ENCODE data around the gene ZDBF2.
"Not testable (repeated sequence)": the region's sequence is repeated elsewhere in the genome, so short reads cannot be mapped to it uniquely, and the experiment has no call there.

The ZDBF2 gene

DNA sequence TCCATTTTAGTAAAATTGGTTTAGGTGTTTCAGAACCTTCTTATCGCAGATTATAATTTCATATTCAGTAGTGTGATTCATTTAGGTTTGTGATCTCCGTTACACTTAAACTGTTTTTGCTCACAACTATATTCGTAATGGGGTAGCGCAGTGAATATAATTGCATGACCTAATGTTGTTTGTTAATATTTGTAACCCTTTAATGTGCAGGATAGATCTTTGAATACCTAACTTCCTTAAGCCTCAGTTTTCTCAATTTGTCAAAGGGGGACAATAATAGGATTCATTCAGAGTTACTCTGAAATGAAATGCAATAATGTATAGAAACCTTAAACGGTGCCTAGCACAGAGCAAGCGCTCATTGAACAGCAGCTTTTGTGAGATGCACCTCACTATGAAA is 558 bp upstream of the ZDBF2 start:
- peak overlapping the region; percentile 96 for H3K9ac ChIP-seq (ENCODE audit: low read depth, low read length)
- H3K9me3 ChIP-seq (ENCODE audit: control insufficient read depth, insufficient read depth, low read length), result no peaks in the 10 kb centered on the region
- H3K4me1 ChIP-seq (ENCODE audit: insufficient read depth, low read length), result peaks cover 18% of the 10 kb centered on the region
- H3K36me3 ChIP-seq (ENCODE audit: insufficient read depth, low read length), result no peaks in the 10 kb centered on the region

DNA sequence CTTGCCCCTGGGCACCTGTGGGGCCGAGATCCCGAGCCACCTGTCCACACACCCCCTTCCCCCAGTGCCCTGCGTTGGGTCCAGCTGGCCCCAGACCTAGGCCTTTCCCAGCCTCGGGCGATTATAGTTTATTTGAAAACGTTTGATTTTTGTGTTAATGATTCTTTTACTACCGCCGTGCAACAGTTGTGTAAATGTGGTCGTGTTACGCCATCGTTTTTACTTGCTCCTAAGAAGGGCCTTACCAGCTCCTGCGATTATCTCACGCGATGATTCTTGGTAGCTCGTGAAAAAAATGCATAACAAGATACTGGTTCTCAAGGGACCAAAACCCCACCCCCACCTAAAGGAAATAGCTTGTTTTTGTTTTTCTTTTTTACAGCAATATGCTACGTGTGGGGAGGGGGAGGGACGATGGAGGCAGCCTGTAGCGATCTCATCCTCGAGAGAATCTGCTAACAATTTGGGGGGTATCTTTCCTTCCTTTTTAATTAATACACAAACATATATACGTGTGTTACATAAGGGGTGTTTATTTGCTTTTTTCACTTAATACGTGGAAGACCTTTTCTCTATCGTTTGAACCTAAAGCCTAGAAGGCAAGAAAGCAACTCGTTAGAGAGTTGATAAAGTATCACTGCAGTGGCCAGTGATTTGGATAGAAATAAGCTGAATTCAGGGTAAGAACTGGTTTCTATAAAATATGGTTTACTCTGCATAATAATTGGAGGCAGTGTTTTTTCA is 1.0 kb downstream of the ZDBF2 start:
- peak overlapping the region; percentile 96 for H3K9ac ChIP-seq (ENCODE audit: low read depth, low read length)
- H3K36me3 ChIP-seq (ENCODE audit: insufficient read depth, low read length), result no peaks in the 10 kb centered on the region
- no peaks in the 10 kb centered on the region for H3K9me3 ChIP-seq (ENCODE audit: control insufficient read depth, insufficient read depth, low read length)
- peaks cover 20% of the 10 kb centered on the region for H3K4me1 ChIP-seq (ENCODE audit: insufficient read depth, low read length)

DNA sequence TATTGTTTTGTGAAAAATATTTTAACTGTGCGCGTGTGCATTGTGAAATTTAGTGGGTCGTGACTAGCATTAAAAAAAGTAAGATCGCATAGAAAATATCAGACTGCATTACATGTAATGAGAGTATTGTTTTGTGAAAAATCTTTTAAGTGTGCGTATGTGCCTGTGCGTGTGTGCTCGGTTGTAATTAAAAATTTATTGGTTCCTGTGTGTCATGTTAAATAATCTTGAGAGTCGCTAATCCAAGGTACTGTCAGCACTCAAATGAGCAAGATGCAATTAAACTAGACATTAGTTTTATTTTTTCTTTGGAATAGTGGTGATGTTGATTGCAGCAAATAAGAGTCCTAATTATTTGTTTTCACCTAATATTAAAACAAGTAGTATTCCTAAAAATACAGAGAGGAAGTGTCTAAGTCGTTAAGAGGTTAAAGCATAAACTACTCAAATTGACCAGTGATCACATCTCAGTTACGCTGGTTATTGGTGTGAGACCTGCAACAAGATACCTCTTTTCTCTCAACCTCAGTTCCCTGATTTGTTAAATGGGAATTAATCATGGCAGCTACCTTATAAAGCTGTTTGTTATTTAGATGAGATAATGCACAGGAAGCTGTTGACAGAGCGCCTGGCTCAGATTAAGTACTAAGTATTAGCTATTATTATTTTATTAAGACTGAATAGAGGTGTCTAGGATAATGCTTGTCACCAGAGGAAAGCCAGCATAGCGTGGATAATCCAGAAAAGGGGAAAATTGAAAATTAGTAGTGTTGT is 1.9 kb downstream of the ZDBF2 start:
- no peaks in the 10 kb centered on the region for H3K9me3 ChIP-seq (ENCODE audit: control insufficient read depth, insufficient read depth, low read length)
- H3K36me3 ChIP-seq (ENCODE audit: insufficient read depth, low read length), result no peaks in the 10 kb centered on the region
- peak overlapping the region; percentile 96 for H3K9ac ChIP-seq (ENCODE audit: low read depth, low read length)
- peaks cover 20% of the 10 kb centered on the region for H3K4me1 ChIP-seq (ENCODE audit: insufficient read depth, low read length)

DNA sequence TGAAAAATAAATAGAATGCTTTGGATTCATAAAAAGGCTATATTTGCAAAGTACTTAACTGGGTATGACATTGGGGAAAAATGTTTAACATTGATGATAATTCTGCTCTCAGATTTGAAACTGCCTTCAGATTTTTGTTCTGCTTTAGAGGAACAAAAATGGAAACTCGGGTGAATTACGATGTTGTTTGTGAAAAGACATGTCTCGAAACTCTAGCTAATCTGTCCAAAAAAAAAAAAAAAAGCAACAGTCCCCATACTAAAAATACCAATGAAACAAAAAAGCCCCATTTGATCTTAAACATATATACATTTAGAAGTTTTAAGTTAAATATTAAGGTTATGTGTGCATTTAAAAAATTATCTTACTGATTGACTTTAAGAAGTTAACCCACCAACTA is 3.0 kb downstream of the ZDBF2 start:
- no peak overlapping the region for H3K9ac ChIP-seq (ENCODE audit: low read depth, low read length)
- H3K36me3 ChIP-seq (ENCODE audit: insufficient read depth, low read length), result no peaks in the 10 kb centered on the region
- H3K4me1 ChIP-seq (ENCODE audit: insufficient read depth, low read length), result peaks cover 20% of the 10 kb centered on the region
- H3K9me3 ChIP-seq (ENCODE audit: control insufficient read depth, insufficient read depth, low read length), result no peaks in the 10 kb centered on the region

DNA sequence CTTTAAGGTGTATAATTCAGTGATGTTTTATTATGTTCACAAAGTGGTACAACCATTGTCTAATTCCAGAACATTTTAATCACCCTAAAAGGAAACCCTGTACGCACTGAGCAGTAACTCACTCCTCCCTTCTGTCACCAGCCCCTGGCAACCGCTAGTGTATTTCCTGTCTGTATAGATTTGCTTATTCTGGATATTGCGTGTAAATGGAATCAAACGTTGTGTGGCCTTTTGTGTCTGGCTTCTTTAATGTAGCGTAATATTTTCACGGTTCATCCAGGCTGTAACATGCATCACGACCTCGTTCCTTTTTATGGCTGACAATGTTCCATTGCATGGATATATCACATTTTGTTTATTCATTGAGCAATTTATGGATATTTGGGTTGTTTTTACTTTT is 8.3 kb downstream of the ZDBF2 start:
- Histone ChIP-seq H3K36me3 (ENCODE audit: insufficient read depth, low read length) (peaks cover 5% of the 10 kb centered on the region; the same call in 1 of the 2 replicates), H3K9me3 (ENCODE audit: control insufficient read depth, insufficient read depth, low read length) (peaks cover 5% of the 10 kb centered on the region; the same call in 1 of the 2 replicates), H3K4me1 (ENCODE audit: insufficient read depth, low read length) (peaks cover 8% of the 10 kb centered on the region; the same call in 1 of the 2 replicates), H3K9ac (ENCODE audit: low read depth, low read length) (no peak overlapping the region)

DNA sequence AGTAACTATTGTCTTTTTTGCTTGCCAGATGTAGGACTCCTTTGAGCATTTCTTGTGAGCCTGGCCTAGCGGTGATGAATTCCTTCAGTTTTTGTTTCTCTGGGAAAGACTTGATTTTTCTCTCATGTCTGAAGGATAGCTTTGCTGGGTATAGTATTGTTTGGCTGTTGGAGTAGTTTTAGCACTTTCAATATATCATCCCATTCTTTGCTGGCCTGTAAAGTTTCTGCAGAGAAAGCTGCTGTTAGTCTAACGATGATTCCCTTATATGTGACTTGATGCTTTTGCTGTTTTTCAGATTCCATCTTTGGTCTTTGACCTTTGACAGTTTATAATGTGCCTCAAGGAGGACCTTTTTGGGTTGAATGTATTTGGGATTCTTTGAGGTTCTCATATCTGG is 12.7 kb downstream of the ZDBF2 start:
- Histone ChIP-seq H3K9ac (ENCODE audit: low read depth, low read length) (no peak overlapping the region), H3K4me1 (ENCODE audit: insufficient read depth, low read length) (no peaks in the 10 kb centered on the region)

DNA sequence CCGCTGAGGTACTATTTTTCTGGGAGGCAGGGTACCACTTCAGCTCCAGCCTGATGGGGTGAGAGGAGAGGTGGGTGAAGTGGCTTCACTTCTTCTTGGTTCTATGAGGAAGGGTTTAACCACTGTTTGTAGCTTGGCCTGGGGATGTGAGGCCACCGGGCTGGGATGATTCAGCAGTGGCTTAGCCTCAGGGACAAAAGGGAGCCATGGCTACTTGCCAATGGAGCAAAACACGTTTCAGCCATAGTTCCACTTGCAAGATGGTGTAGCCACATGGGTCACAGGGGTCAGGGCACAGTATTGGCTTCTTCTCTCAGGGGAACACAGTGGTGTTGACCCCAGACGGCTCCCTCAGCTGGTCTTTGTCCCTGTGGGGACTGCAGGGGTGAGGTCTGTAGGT is 14.9 kb downstream of the ZDBF2 start:
- H3K36me3 ChIP-seq (ENCODE audit: insufficient read depth, low read length), result peaks cover 5% of the 10 kb centered on the region; the same call in 1 of the 2 replicates
- peaks cover 7% of the 10 kb centered on the region; the same call in 1 of the 2 replicates for H3K9me3 ChIP-seq (ENCODE audit: control insufficient read depth, insufficient read depth, low read length)
- no peaks in the 10 kb centered on the region for H3K4me1 ChIP-seq (ENCODE audit: insufficient read depth, low read length)
- H3K9ac ChIP-seq (ENCODE audit: low read depth, low read length), result no peak overlapping the region

More for the DNA sequence above, 12.7 kb downstream of the ZDBF2 start:
- Histone ChIP-seq H3K36me3 (ENCODE audit: insufficient read depth, low read length) (peaks cover 5% of the 10 kb centered on the region; the same call in 1 of the 2 replicates), H3K9me3 (ENCODE audit: control insufficient read depth, insufficient read depth, low read length) (peaks cover 7% of the 10 kb centered on the region; the same call in 1 of the 2 replicates)

DNA sequence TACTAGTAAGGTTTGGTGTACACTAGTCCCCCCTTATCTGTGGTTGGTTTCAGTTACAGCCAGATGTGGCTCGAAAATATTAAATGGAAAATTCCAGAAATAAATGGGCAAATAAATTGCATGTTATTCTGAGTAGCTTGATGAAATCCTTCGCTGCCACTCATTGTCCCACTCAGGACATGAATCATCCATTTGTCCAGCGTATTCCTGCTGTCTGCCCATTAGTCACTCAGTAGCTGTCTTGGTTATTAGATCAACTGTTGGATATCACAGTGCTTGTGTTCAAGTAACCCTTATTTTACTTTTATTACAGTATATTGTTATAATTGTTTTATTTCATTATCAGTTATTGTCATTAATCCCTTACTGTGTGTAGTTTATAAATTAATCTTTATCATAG is 21.7 kb downstream of the ZDBF2 start:
- Histone ChIP-seq H3K9ac (ENCODE audit: low read depth, low read length) (no peak overlapping the region), H3K4me1 (ENCODE audit: insufficient read depth, low read length) (no peaks in the 10 kb centered on the region), H3K36me3 (ENCODE audit: insufficient read depth, low read length) (no peaks in the 10 kb centered on the region), H3K9me3 (ENCODE audit: control insufficient read depth, insufficient read depth, low read length) (no peaks in the 10 kb centered on the region)

DNA sequence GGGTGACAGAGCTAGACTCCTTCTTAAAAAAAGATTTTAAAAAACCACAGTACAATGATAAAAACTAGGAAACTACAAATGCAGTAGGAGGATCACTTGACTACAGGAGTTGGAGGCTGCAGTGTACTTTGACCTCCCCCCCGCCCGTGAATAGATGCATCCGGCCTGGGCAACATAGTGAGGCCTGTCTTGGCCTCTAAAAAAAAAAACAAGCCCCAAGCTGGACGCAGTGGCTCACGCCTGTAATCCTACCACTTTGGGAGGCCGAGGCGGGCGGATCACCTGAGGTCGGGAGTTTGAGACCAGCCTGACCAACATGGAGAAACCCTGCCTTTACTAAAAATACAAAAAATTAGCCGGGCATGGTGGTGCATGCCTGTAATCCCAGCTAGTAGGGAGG is 25.1 kb downstream of the ZDBF2 start:
- H3K9ac ChIP-seq (ENCODE audit: low read depth, low read length); H3K4me1 ChIP-seq (ENCODE audit: insufficient read depth, low read length); H3K9me3 ChIP-seq (ENCODE audit: control insufficient read depth, insufficient read depth, low read length); H3K36me3 ChIP-seq (ENCODE audit: insufficient read depth, low read length): not testable (repeated sequence)

DNA sequence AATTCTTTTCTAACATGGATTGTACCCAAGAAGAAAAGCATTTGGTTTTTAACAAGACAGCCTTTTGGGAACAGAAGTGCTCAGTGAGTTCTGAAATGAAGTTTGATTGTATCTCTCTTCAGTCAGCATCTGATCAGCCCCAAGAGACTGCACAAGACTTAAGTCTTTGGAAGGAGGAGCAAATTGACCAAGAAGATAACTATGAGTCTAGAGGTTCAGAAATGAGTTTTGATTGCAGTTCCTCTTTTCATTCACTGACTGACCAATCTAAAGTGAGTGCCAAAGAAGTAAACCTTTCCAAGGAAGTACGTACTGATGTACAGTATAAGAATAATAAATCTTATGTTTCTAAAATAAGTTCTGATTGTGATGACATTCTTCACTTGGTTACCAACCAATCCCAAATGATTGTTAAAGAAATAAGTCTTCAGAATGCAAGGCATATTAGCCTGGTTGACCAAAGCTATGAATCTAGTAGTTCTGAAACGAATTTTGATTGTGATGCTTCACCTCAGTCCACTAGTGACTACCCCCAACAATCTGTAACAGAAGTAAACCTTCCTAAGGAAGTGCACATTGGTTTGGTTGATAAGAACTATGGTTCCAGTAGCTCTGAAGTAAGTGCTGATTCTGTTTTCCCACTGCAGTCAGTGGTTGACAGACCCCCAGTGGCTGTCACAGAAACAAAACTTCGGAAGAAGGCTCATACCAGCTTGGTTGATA is 31.2 kb downstream of the ZDBF2 start:
- H3K9me3 ChIP-seq (ENCODE audit: control insufficient read depth, insufficient read depth, low read length), result no peaks in the 10 kb centered on the region

DNA sequence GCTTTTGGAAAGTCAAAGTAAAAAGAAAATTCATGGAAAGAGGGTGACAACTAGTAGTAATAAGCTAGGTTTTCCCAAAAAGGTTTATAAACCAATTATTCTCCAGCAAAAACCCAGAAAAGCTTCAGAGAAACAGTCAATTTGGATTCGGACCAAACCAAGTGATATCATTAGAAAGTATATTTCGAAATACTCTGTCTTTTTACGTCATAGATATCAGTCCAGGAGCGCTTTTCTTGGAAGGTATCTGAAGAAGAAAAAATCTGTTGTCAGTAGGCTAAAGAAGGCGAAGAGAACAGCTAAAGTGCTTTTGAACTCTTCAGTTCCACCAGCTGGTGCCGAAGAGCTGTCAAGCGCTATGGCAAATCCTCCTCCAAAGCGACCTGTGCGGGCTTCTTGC is 36.6 kb downstream of the ZDBF2 start:
- peaks cover 12% of the 10 kb centered on the region; the same call in 1 of the 2 replicates for H3K36me3 ChIP-seq (ENCODE audit: insufficient read depth, low read length)
- H3K9me3 ChIP-seq (ENCODE audit: control insufficient read depth, insufficient read depth, low read length), result no peaks in the 10 kb centered on the region
- no peaks in the 10 kb centered on the region for H3K4me1 ChIP-seq (ENCODE audit: insufficient read depth, low read length)
- H3K9ac ChIP-seq (ENCODE audit: low read depth, low read length), result no peak overlapping the region

More for the DNA sequence above, 31.2 kb downstream of the ZDBF2 start:
- no peak overlapping the region for H3K9ac ChIP-seq (ENCODE audit: low read depth, low read length)
- no peaks in the 10 kb centered on the region for H3K4me1 ChIP-seq (ENCODE audit: insufficient read depth, low read length)
- H3K36me3 ChIP-seq (ENCODE audit: insufficient read depth, low read length), result peaks cover 21% of the 10 kb centered on the region

DNA sequence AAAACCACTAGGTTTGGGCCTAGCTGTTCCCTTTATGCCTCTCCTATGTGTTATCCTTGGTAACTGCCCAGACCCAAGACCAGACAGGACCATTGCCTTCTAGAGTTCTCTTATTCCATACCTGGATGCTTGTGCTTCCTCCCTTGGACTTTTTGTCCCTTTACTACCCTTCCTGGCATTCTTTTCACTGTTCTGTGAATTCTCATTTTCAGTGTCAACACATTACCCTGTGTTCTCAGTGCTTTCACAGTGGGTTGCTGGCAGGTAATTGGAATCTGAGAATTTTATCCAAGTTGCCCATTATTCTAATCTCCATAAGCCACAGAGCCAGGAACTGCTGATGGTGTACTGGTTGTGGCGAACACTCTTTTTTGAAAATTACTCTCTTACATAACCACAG is 41.7 kb downstream of the ZDBF2 start:
- peaks cover 3% of the 10 kb centered on the region; the same call in 1 of the 2 replicates for H3K36me3 ChIP-seq (ENCODE audit: insufficient read depth, low read length)
- no peaks in the 10 kb centered on the region for H3K4me1 ChIP-seq (ENCODE audit: insufficient read depth, low read length)
- H3K9ac ChIP-seq (ENCODE audit: low read depth, low read length), result no peak overlapping the region
- peaks cover 13% of the 10 kb centered on the region for H3K9me3 ChIP-seq (ENCODE audit: control insufficient read depth, insufficient read depth, low read length)

DNA sequence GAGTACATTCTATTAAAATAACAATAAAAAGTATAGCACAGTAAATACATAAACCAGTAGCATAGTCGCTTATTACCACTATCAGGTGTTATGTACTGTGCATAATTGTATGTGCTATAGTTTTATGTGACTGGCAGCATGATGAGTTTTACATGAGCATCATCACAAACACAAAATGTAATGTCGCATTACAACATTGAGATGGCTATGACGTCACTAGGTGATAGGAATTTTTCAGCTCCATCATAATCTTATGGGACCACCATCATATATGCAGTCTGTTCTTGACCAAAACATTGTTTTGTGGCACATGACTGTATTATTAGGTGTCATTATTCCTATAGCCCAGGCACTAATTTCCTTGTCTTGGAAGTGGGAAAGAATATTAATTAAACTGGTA is 48.6 kb downstream of the ZDBF2 start:
- Histone ChIP-seq H3K4me1 (ENCODE audit: insufficient read depth, low read length) (no peaks in the 10 kb centered on the region; the same call in 1 of the 2 replicates), H3K9me3 (ENCODE audit: control insufficient read depth, insufficient read depth, low read length) (peaks cover 10% of the 10 kb centered on the region), H3K9ac (ENCODE audit: low read depth, low read length) (no peak overlapping the region), H3K36me3 (ENCODE audit: insufficient read depth, low read length) (no peaks in the 10 kb centered on the region)

DNA sequence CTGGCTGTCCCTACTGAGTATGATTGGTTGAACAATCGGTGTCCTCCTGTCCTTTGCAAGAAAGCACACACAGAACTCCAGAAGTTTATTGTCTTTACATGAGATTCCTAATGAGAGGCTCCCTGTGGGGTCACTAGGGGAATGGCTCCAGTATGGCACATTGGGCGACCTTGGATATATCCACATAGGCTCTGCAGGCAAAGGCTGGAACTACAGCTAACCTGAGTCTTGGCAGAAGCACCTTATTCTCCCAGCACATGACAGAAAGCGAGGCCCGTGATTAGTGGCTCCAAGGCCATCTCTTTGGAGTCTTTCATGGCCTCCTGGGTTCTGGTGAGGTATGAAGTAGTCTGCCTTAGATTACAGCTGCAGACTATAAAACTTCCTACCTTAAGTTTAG is 49.0 kb downstream of the ZDBF2 start:
- Histone ChIP-seq H3K9me3 (ENCODE audit: control insufficient read depth, insufficient read depth, low read length) (peaks cover 6% of the 10 kb centered on the region), H3K4me1 (ENCODE audit: insufficient read depth, low read length) (peaks cover 1% of the 10 kb centered on the region), H3K36me3 (ENCODE audit: insufficient read depth, low read length) (no peaks in the 10 kb centered on the region), H3K9ac (ENCODE audit: low read depth, low read length) (no peak overlapping the region)

All from ES-I3 (cell line).